ENCODE results near the gene SLC27A3. TPM values are rescaled to one million over a fixed set of nuclear protein-coding genes. Genes with fewer than 3 reads are reported as not detected.

Gene SLC27A3
- total RNA-seq, 2 experiments from 2014 or later: 4.5 to 10.2 TPM

DNA sequence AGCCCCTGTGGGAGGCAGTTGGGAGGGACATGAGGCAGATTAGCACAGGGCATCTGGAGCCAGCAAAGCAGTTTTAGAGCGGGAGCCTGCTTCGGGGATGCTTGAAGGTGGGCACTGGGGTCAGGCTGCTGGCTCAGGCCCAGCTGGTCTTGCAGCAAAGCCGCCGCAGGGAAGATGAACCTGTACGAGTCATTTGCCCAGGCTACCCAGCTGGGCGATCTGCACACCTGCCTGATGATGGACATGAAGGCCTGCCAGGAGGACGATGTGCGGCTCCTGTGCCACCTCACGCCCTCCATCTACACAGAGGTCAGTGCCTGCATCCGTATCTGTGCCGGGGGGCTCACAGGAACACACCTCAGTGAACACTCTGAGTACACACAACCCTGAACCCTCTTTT lies 7.7 kb upstream of the SLC27A3 start:
- no peak overlapping the region for H3K27ac ChIP-seq (ENCODE audit: low read depth, low read length, poor library complexity, severe bottlenecking)
- POLR2A ChIA-PET: interaction anchor here (1.2 kb wide), 1 partner anchor 17 kb away, joined by 4 read pairs; no protein-coding TSS in a partner anchor
- no peak overlapping the region for H2AFZ ChIP-seq (ENCODE audit: low read length)
- no peak for DNase-seq (ENCODE audit: low spot score)
- TF ChIP-seq, protein P1, sequence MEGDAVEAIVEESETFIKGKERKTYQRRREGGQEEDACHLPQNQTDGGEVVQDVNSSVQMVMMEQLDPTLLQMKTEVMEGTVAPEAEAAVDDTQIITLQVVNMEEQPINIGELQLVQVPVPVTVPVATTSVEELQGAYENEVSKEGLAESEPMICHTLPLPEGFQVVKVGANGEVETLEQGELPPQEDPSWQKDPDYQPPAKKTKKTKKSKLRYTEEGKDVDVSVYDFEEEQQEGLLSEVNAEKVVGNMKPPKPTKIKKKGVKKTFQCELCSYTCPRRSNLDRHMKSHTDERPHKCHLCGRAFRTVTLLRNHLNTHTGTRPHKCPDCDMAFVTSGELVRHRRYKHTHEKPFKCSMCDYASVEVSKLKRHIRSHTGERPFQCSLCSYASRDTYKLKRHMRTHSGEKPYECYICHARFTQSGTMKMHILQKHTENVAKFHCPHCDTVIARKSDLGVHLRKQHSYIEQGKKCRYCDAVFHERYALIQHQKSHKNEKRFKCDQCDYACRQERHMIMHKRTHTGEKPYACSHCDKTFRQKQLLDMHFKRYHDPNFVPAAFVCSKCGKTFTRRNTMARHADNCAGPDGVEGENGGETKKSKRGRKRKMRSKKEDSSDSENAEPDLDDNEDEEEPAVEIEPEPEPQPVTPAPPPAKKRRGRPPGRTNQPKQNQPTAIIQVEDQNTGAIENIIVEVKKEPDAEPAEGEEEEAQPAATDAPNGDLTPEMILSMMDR (conservative IDR thresholded peaks at IDR 0.05; ENCODE audit: low read length): no peak
- no peak for TF ChIP-seq EZH2phosphoT487 (IDR thresholded peaks at IDR 0.05; ENCODE audit: borderline replicate concordance, low read depth, low read length)
- intact Hi-C loops (cut with micrococcal nuclease; ENCODE audit: unreplicated experiment): no loop called here
- H4K20me1 ChIP-seq (ENCODE audit: insufficient read depth, low read length): no peaks in the 10 kb centered on the region
- H3K79me2 ChIP-seq (ENCODE audit: insufficient read depth, low read depth, low read length): no peaks in the 10 kb centered on the region
- H3K36me3 ChIP-seq (ENCODE audit: insufficient read depth, low read length): peaks cover 85% of the 10 kb centered on the region
- H3K9me3 ChIP-seq (ENCODE audit: low read length): no peaks in the 10 kb centered on the region
- no peak overlapping the region for H3K4me3 ChIP-seq (ENCODE audit: low read depth, low read length, poor library complexity, severe bottlenecking)
- H3K9me2 ChIP-seq (ENCODE audit: insufficient read depth, low read length): no peaks in the 10 kb centered on the region
- H3K4me2 ChIP-seq (ENCODE audit: low read length): no peak overlapping the region
- no TSS peak for BruUV-seq (replicated peaks)
- peaks cover 10% of the 10 kb centered on the region for H3K4me1 ChIP-seq (ENCODE audit: insufficient read depth, low read length, poor library complexity, severe bottlenecking)
- CTCF ChIA-PET (ENCODE audit: unreplicated experiment): no interaction called here

DNA sequence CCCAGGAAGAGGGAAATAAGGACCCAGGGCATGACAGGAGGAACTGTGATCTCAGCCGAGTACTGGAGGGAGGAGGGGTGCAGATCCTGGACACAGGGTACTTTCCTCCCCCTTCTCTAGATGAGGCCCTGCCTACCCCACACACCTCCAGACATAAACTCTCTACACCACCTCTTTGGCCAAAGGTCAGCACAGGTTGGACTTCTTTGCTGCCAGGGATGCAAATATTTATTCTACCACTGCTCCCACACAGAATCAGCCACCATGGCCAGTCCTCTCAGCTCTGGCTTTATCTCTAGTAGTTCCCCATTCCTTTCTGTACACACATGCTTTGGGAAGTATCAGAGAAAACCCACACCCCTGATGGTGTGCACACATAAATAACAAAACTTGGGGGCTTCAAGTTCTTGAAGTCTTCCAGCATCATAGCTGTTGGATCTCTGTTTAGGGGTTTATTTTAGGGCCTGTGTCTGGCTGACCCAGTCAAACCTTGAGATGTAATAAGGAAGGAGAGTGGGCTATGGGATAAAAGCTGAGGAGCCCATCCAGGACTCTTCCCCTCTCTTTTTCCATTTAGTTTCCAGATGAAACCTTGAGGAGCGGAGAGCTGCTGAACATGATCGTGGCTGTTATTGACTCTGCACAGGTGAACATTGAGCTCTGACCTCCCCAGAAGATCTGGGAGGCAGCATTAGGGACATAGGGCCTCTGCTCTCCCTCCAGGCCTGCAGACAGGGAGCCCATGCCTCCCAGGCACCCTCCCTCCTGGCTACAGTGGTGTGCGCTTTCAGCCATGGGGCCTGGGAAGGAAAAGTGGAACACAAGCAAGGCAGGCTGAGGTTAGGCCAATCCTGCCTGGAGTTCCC lies 6.7 kb upstream of the SLC27A3 start:
- Histone ChIP-seq H2AFZ (ENCODE audit: low read length) (no peak overlapping the region), H3K9me2 (ENCODE audit: insufficient read depth, low read length) (no peaks in the 10 kb centered on the region), H3K79me2 (ENCODE audit: insufficient read depth, low read depth, low read length) (no peaks in the 10 kb centered on the region), H3K4me1 (ENCODE audit: insufficient read depth, low read length, poor library complexity, severe bottlenecking) (peaks cover 10% of the 10 kb centered on the region), H4K20me1 (ENCODE audit: insufficient read depth, low read length) (no peaks in the 10 kb centered on the region), H3K4me2 (ENCODE audit: low read length) (no peak overlapping the region), H3K9me3 (ENCODE audit: low read length) (no peaks in the 10 kb centered on the region), H3K27ac (ENCODE audit: low read depth, low read length, poor library complexity, severe bottlenecking) (no peak overlapping the region), H3K4me3 (ENCODE audit: low read depth, low read length, poor library complexity, severe bottlenecking) (no peak overlapping the region), H3K36me3 (ENCODE audit: insufficient read depth, low read length) (peaks cover 85% of the 10 kb centered on the region)
- POLR2A ChIA-PET: interaction anchor here (0.6 kb wide), 1 partner anchor 30 kb away, joined by 3 read pairs; no protein-coding TSS in a partner anchor
- CTCF ChIA-PET (ENCODE audit: unreplicated experiment): no interaction called here
- no peak for TF ChIP-seq EZH2phosphoT487 (IDR thresholded peaks at IDR 0.05; ENCODE audit: borderline replicate concordance, low read depth, low read length)
- intact Hi-C loops (cut with micrococcal nuclease; ENCODE audit: unreplicated experiment): no loop called here
- no TSS peak for BruUV-seq (replicated peaks)
- no peak for DNase-seq (ENCODE audit: low spot score)

DNA sequence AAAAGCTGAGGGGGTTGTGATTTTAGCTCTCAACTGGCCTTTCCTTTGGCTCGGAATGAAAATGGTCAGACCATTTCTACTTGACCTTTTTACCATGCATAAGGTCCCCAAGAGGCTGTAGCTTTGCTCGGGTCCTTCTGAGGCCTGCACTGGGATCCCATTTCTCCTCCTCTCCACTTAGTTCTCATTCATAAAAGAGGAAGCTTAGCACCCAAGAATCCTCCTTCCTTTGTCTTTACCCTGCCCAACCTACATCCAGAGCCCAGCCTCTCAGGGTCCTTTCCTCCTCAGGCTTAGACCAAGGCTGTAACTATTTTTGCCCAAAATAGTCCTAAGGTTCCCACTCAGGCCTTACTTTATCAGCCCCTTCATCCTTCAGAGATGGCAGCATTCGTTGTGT lies 6.0 kb upstream of the SLC27A3 start:
- intact Hi-C loops (cut with micrococcal nuclease; ENCODE audit: unreplicated experiment): no loop called here
- Histone ChIP-seq H3K9me2 (ENCODE audit: insufficient read depth, low read length) (no peaks in the 10 kb centered on the region), H3K4me3 (ENCODE audit: low read depth, low read length, poor library complexity, severe bottlenecking) (no peak overlapping the region), H2AFZ (ENCODE audit: low read length) (no peak overlapping the region), H3K9me3 (ENCODE audit: low read length) (no peaks in the 10 kb centered on the region), H3K4me1 (ENCODE audit: insufficient read depth, low read length, poor library complexity, severe bottlenecking) (peaks cover 10% of the 10 kb centered on the region), H4K20me1 (ENCODE audit: insufficient read depth, low read length) (no peaks in the 10 kb centered on the region), H3K79me2 (ENCODE audit: insufficient read depth, low read depth, low read length) (no peaks in the 10 kb centered on the region), H3K27ac (ENCODE audit: low read depth, low read length, poor library complexity, severe bottlenecking) (no peak overlapping the region), H3K36me3 (ENCODE audit: insufficient read depth, low read length) (peaks cover 83% of the 10 kb centered on the region), H3K4me2 (ENCODE audit: low read length) (no peak overlapping the region)
- TF ChIP-seq, protein P1 (conservative IDR thresholded peaks at IDR 0.05; ENCODE audit: low read length): no peak
- TF ChIP-seq EZH2phosphoT487 (IDR thresholded peaks at IDR 0.05; ENCODE audit: borderline replicate concordance, low read depth, low read length): no peak
- no TSS peak for BruUV-seq (replicated peaks)
- CTCF ChIA-PET (ENCODE audit: unreplicated experiment): no interaction called here
- no peak for DNase-seq (ENCODE audit: low spot score)
- POLR2A ChIA-PET: interaction anchor here (0.5 to 0.6 kb wide), 2 partner anchors 31 to 1150 kb away, joined by 3 read pairs; no protein-coding TSS in a partner anchor
